Smooth muscle cell (in vitro differentiated cells): ENCODE data around the gene MRS2. TPM values are rescaled to one million over a fixed set of nuclear protein-coding genes. Genes with fewer than 3 reads are reported as not detected.

Experiments
- DNase-seq: peaks from one replicate; lab custom pipeline; 2025; ENCODE audit not compliant: unreplicated experiment; lab: John Stamatoyannopoulos, UW
- H2AFZ ChIP-seq: fragments of 200-600 bp; sonication (generic); 2 replicates; pipeline ENCODE4 v1.6.0; 2016; ENCODE audit warnings: antibody characterized with exemption, low read depth, mild to moderate bottlenecking
- H3F3A ChIP-seq: fragments of 200-600 bp; sonication (generic); 2 replicates; pipeline ENCODE4 v1.6.0; 2017; ENCODE audit warnings: antibody characterized with exemption, low read depth
- H3K27ac ChIP-seq: fragments of 200-600 bp; sonication (generic); 2 replicates; pipeline ENCODE4 v1.5.1; 2016; ENCODE audit warnings: low read depth, mild to moderate bottlenecking
- H3K27me3 ChIP-seq: fragments of 200-600 bp; sonication (generic); 2 replicates; pipeline ENCODE4 v1.6.1; 2016; ENCODE audit warnings: low read depth, mild to moderate bottlenecking
- H3K36me3 ChIP-seq: fragments of 200-600 bp; sonication (generic); 2 replicates; pipeline ENCODE4 v1.5.1; 2016; ENCODE audit warnings: low read depth
- H3K4me1 ChIP-seq: fragments of 200-600 bp; sonication (generic); 2 replicates; pipeline ENCODE4 v1.5.1; 2016; ENCODE audit warnings: low read depth
- H3K4me2 ChIP-seq: fragments of 200-600 bp; sonication (generic); 2 replicates; pipeline ENCODE4 v1.6.0; 2016; ENCODE audit warnings: mild to moderate bottlenecking
- H3K4me3 ChIP-seq: fragments of 200-600 bp; sonication (generic); 2 replicates; pipeline ENCODE4 v1.5.1; 2016; ENCODE audit warnings: mild to moderate bottlenecking
- H3K79me2 ChIP-seq: fragments of 200-600 bp; sonication (generic); 2 replicates; pipeline ENCODE4 v1.6.0; 2016; ENCODE audit warnings: low read depth, mild to moderate bottlenecking
- H3K9ac ChIP-seq: fragments of 200-600 bp; sonication (generic); 2 replicates; pipeline ENCODE4 v1.6.0; 2016; ENCODE audit warnings: low read depth
- H3K9me3 ChIP-seq: fragments of 200-600 bp; sonication (generic); replicated peaks from 2 replicates; pipeline ENCODE4 v1.5.1; 2016; ENCODE audit warnings: low read depth
- H4K20me1 ChIP-seq: fragments of 200-600 bp; sonication (generic); 2 replicates; pipeline ENCODE4 v1.6.0; 2016; ENCODE audit warnings: low read depth
- CTCF ChIP-seq: fragments of 200-600 bp; sonication (generic); IDR thresholded peaks from 2 replicates; pipeline ENCODE4 v1.5.1; 2017; ENCODE audit warnings: borderline replicate concordance, mild to moderate bottlenecking, antibody characterized with exemption; ENCODE audit not compliant: insufficient read depth, poor library complexity, severe bottlenecking
- WGBS: methylation state at CpG from one replicate; pipeline ENCODE4 v1.1.7; 2016; ENCODE audit warnings: low lambda C conversion rate; 5-methylcytosine and 5-hydroxymethylcytosine counted together
- polyA plus RNA-seq: library from polyadenylated mRNA; unstranded; fragments of >200 nt; fragmentation: Nextera tagmentation; extraction: Ambion mirVana; gene quantifications from 2 replicates; pipeline ENCODE4 v1.2.1, GENCODE V29; 2016
- small RNA-seq: library from RNA; depleted of rRNA; stranded (forward); fragments of <200 nt; gene quantifications from one replicate; pipeline ENCODE3, GENCODE V24; 2014
- total RNA-seq: library from RNA; depleted of rRNA; stranded (reverse); fragments of >200 nt; gene quantifications from 2 replicates; pipeline ENCODE4 v1.2.3, GENCODE V29; 2014

Gene MRS2
- total and polyA plus RNA-seq, 2 experiments from 2014 or later, result 19.7 to 38.6 TPM

- Histone ChIP-seq H3K9me3 (no peaks in the 10 kb centered on the region), H3K4me1 (no peaks in the 10 kb centered on the region), H3K27ac (no peak overlapping the region), H3K4me3 (no peak overlapping the region), H4K20me1 (no peaks in the 10 kb centered on the region), H2AFZ (no peak overlapping the region), H3K36me3 (no peaks in the 10 kb centered on the region), H3K79me2 (no peaks in the 10 kb centered on the region), H3K4me2 (no peak overlapping the region), H3F3A (no peaks in the 10 kb centered on the region), H3K9ac (no peak overlapping the region), H3K27me3 (no peaks in the 10 kb centered on the region)
- 86% methylated on average over 11 of the region's 11 CpGs for WGBS
- DNase-seq, result no peak
- no peak for TF ChIP-seq CTCF
Measured at GRCh38 chr6:24464253-24465038, 61.7 kb downstream of the MRS2 start.

- Histone ChIP-seq H2AFZ (no peak overlapping the region), H3K27me3 (no peaks in the 10 kb centered on the region), H3K79me2 (no peaks in the 10 kb centered on the region), H3K27ac (no peak overlapping the region), H3F3A (no peaks in the 10 kb centered on the region), H4K20me1 (no peaks in the 10 kb centered on the region), H3K36me3 (no peaks in the 10 kb centered on the region), H3K4me2 (no peak overlapping the region), H3K9me3 (no peaks in the 10 kb centered on the region), H3K4me3 (no peak overlapping the region), H3K9ac (no peak overlapping the region), H3K4me1 (no peaks in the 10 kb centered on the region)
- 92% methylated on average over 7 of the region's 7 CpGs for WGBS
- TF ChIP-seq CTCF, result no peak
- no peak for DNase-seq
Measured at GRCh38 chr6:24469811-24470210, 67.1 kb downstream of the MRS2 start.

- no peak overlapping the region for H3K9ac ChIP-seq
- H4K20me1 ChIP-seq, result no peaks in the 10 kb centered on the region
- no peak for DNase-seq
- no peaks in the 10 kb centered on the region for H3K79me2 ChIP-seq
- no peaks in the 10 kb centered on the region for H3K4me1 ChIP-seq
- no peak overlapping the region for H3K27ac ChIP-seq
- H3K4me3 ChIP-seq, result no peak overlapping the region
- no peaks in the 10 kb centered on the region for H3K36me3 ChIP-seq
- H3K27me3 ChIP-seq, result no peaks in the 10 kb centered on the region
- H2AFZ ChIP-seq, result no peak overlapping the region
- H3K4me2 ChIP-seq, result no peak overlapping the region
- no peak for TF ChIP-seq CTCF
- H3F3A ChIP-seq, result no peaks in the 10 kb centered on the region
- no peaks in the 10 kb centered on the region for H3K9me3 ChIP-seq
Measured at GRCh38 chr6:24472181-24472580, 69.4 kb downstream of the MRS2 start.

Small RNA genes within 50 kb of the gene (small RNA-seq; reads per million reads assigned to genes)
- not detected for gene RNU6-391P

Other genes with a start within 250 kb of the MRS2 start
- not detected in 2 replicates for gene DCDC2, start 44.9 kb upstream of the MRS2 start, total RNA-seq
- not detected in 2 replicates for gene DCDC2, start 44.9 kb upstream of the MRS2 start, polyA plus RNA-seq
- 0.13 and 0.27 TPM in 2 replicates for gene GPLD1, start 86.6 kb downstream of the MRS2 start, total RNA-seq
- 0.14 and 0.40 TPM in 2 replicates for gene GPLD1, start 86.6 kb downstream of the MRS2 start, polyA plus RNA-seq
- gene ALDH5A1, start 92.0 kb downstream of the MRS2 start, total RNA-seq, result 3.0 and 5.2 TPM in 2 replicates
- gene ALDH5A1, start 92.0 kb downstream of the MRS2 start, polyA plus RNA-seq, result 1.7 and 2.0 TPM in 2 replicates
- gene KIAA0319, start 243.3 kb downstream of the MRS2 start, total RNA-seq, result not detected in 2 replicates
- gene KIAA0319, start 243.3 kb downstream of the MRS2 start, polyA plus RNA-seq, result not detected in 2 replicates